Measurements from ENCODE around the gene FKBP14.
"Not testable (repeated sequence)": the region's sequence is repeated elsewhere in the genome, so short reads cannot be mapped to it uniquely, and the experiment has no call there.

The FKBP14 gene

DNA sequence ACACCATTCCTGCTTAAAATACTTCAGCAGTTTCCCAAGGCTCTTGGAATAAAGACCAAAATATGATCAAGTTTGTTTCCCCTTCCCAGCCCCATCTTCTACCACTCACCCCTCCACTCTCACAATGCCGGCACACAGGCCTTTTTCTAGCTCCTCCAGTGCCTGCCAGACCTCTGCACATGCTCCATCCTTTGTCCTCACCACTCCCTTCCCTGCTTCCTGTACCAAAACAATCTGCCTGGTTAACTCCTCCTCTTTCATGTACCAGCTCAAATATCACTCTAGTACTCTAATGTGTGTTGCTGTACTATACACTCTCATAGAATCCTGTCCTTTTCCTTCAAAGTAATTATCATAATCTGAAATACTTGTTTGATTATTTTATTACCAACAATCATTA, 56.3 kb downstream of the FKBP14 start:
- Histone ChIP-seq H3K27me3 (ENCODE audit: insufficient read depth, low read length) (no peaks in the 10 kb centered on the region), H3K9ac (ENCODE audit: low read depth, low read length) (no peak overlapping the region)

DNA sequence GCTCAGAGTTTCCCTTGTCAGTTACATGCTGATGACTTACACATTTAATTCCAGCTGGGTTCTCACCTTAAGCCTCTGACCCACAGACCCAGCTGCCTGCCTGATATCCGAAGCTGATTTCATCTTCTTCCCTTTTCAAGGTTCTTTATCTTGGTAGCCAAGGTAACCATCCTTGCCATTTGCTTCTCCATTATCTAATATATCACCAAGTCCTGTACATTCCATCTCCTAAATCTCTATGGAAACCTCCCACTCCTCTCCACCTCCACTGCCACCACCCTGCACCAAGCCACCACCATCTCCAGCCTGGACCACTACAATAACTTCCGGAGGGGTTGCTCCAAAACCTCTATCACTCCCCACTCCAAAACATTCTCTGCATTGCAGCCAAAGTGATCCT, 56.8 kb downstream of the FKBP14 start:
- Histone ChIP-seq H3K27me3 (ENCODE audit: insufficient read depth, low read length) (no peaks in the 10 kb centered on the region), H3K9ac (ENCODE audit: low read depth, low read length) (no peak overlapping the region), H3K4me3 (ENCODE audit: low read length) (no peak overlapping the region), H3K36me3 (ENCODE audit: insufficient read depth, low read depth, low read length) (peaks cover 19% of the 10 kb centered on the region), H3K9me3 (ENCODE audit: insufficient read depth, low read depth, low read length) (no peaks in the 10 kb centered on the region; the same call in 1 of the 2 replicates), H3K4me1 (ENCODE audit: insufficient read depth, low read length) (no peaks in the 10 kb centered on the region), H3K27ac (ENCODE audit: low read length) (no peak overlapping the region)

More for the DNA sequence above, 56.3 kb downstream of the FKBP14 start:
- Histone ChIP-seq H3K4me1 (ENCODE audit: insufficient read depth, low read length) (no peaks in the 10 kb centered on the region), H3K36me3 (ENCODE audit: insufficient read depth, low read depth, low read length) (peaks cover 19% of the 10 kb centered on the region), H3K27ac (ENCODE audit: low read length) (no peak overlapping the region), H3K9me3 (ENCODE audit: insufficient read depth, low read depth, low read length) (no peaks in the 10 kb centered on the region; the same call in 1 of the 2 replicates), H3K4me3 (ENCODE audit: low read length) (no peak overlapping the region)

DNA sequence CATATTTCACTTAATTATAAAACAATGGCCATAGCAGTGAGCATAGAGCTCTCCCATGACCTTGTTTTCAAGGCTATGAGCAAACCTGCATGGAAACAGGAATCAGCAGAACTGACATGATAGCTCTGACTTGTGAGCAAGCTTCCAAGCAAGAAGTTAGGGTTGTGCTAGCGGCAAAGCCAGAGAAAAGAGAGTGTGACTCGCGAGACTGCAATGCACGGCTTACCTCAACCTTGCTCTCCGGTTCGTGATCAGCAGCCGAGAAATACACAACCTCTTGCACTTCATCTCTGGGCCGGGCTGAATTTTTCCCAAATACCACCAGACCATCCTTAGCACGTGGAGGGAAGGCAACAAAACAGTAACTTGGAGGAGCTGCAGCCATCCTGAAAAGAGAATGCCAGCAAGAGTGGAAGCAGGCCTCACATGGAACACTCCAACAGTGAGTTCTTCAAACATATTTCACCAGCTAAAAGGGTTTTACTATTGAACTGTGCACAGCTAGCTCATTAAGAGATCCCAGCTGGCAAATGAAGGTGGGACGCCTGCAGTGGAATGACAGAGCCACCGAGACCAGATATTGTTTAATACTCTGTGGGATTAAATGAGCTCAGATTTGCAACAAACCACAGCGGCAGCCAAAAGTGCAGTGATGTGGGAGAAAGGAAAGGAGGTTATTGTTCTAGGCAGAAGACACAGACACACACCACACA, 57.7 kb downstream of the FKBP14 start:
- H3K4me3 ChIP-seq (ENCODE audit: low read length), result no peak overlapping the region
- no peaks in the 10 kb centered on the region; the same call in 1 of the 2 replicates for H3K9me3 ChIP-seq (ENCODE audit: insufficient read depth, low read depth, low read length)
- H3K27me3 ChIP-seq (ENCODE audit: insufficient read depth, low read length), result no peaks in the 10 kb centered on the region
- peaks cover 22% of the 10 kb centered on the region for H3K36me3 ChIP-seq (ENCODE audit: insufficient read depth, low read depth, low read length)
- H3K27ac ChIP-seq (ENCODE audit: low read length), result no peak overlapping the region
- no peak overlapping the region for H3K9ac ChIP-seq (ENCODE audit: low read depth, low read length)
- H3K4me1 ChIP-seq (ENCODE audit: insufficient read depth, low read length), result no peaks in the 10 kb centered on the region

GRCh38 chr7:29965030-29965429, 61.5 kb downstream of the FKBP14 start:
- H3K9ac ChIP-seq (ENCODE audit: low read depth, low read length), result no peak overlapping the region
- no peaks in the 10 kb centered on the region for H3K4me1 ChIP-seq (ENCODE audit: insufficient read depth, low read length)
- no peak overlapping the region for H3K27ac ChIP-seq (ENCODE audit: low read length)
- peaks cover 22% of the 10 kb centered on the region for H3K36me3 ChIP-seq (ENCODE audit: insufficient read depth, low read depth, low read length)
- no peaks in the 10 kb centered on the region; the same call in 1 of the 2 replicates for H3K9me3 ChIP-seq (ENCODE audit: insufficient read depth, low read depth, low read length)
- H3K4me3 ChIP-seq (ENCODE audit: low read length), result no peak overlapping the region
- H3K27me3 ChIP-seq (ENCODE audit: insufficient read depth, low read length), result no peaks in the 10 kb centered on the region

- Histone ChIP-seq H3K36me3 (ENCODE audit: insufficient read depth, low read depth, low read length) (peaks cover 8% of the 10 kb centered on the region), H3K4me3 (ENCODE audit: low read length) (no peak overlapping the region), H3K4me1 (ENCODE audit: insufficient read depth, low read length) (peaks cover 5% of the 10 kb centered on the region; the same call in 1 of the 2 replicates), H3K27ac (ENCODE audit: low read length) (no peak overlapping the region), H3K27me3 (ENCODE audit: insufficient read depth, low read length) (no peaks in the 10 kb centered on the region), H3K9ac (ENCODE audit: low read depth, low read length) (no peak overlapping the region), H3K9me3 (ENCODE audit: insufficient read depth, low read depth, low read length) (no peaks in the 10 kb centered on the region)
Measured at GRCh38 chr7:29962035-29962434, 64.5 kb downstream of the FKBP14 start.

DNA sequence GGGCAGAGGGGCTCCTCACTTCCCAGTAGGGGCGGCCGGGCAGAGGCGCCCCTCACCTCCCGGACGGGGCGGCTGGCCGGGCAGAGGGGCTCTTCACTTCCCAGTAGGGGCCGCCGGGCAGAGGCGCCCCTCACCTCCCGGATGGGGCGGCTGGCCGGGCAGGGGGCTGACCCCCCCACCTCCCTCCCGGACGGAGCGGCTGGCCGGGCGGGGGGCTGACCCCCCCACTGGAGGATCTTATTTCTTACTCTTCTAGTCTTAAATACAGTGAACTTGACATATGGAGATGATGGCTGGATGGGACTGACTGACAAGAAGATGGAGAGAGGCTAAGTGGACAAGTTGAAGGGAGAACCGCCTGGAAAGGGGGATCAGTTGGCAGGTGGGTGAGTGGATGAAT, 64.9 kb downstream of the FKBP14 start:
- H3K9ac ChIP-seq (ENCODE audit: low read depth, low read length); H3K4me1 ChIP-seq (ENCODE audit: insufficient read depth, low read length); H3K4me3 ChIP-seq (ENCODE audit: low read length): not testable (repeated sequence)

More for the DNA sequence above, 64.9 kb downstream of the FKBP14 start:
- H3K27ac ChIP-seq (ENCODE audit: low read length); H3K27me3 ChIP-seq (ENCODE audit: insufficient read depth, low read length); H3K36me3 ChIP-seq (ENCODE audit: insufficient read depth, low read depth, low read length); H3K9me3 ChIP-seq (ENCODE audit: insufficient read depth, low read depth, low read length): not testable (repeated sequence)

All from iPS-20b (cell line).